ENCODE results near the gene AMZ1.
A peak's percentile ranks its signal among the peaks of the same experiment; 100 is the strongest.

AMZ1 gene

GRCh38 chr7:2687881-2688318 lies at the start of gene AMZ1:
AMZ1 (plus strand) TSS chr7:2688202; CDS start chr7:2700452, 12,250 bp downstream.
- FAIRE-seq (no peak), DNase-seq (ENCODE audit: insufficient read length, low spot score) (no peak)
- no peak for TF ChIP-seq POLR2A (IDR thresholded peaks at IDR 0.05; ENCODE audit: low read depth, low read length)

GRCh38 chr7:2638224-2638991 lies 49.6 kb upstream of the AMZ1 start:
- DNase-seq (ENCODE audit: insufficient read length, low spot score) (no peak), FAIRE-seq (no peak)
- TF ChIP-seq POLR2A (IDR thresholded peaks at IDR 0.05; ENCODE audit: low read depth, low read length) = 0 out of 2 replicates have a peak, but pooled peaks have one; percentile 2

GRCh38 chr7:2639181-2639681 lies 48.8 kb upstream of the AMZ1 start:
- FAIRE-seq (no peak), DNase-seq (ENCODE audit: insufficient read length, low spot score) (no peak)
- no peak for TF ChIP-seq POLR2A (IDR thresholded peaks at IDR 0.05; ENCODE audit: low read depth, low read length)

DNA sequence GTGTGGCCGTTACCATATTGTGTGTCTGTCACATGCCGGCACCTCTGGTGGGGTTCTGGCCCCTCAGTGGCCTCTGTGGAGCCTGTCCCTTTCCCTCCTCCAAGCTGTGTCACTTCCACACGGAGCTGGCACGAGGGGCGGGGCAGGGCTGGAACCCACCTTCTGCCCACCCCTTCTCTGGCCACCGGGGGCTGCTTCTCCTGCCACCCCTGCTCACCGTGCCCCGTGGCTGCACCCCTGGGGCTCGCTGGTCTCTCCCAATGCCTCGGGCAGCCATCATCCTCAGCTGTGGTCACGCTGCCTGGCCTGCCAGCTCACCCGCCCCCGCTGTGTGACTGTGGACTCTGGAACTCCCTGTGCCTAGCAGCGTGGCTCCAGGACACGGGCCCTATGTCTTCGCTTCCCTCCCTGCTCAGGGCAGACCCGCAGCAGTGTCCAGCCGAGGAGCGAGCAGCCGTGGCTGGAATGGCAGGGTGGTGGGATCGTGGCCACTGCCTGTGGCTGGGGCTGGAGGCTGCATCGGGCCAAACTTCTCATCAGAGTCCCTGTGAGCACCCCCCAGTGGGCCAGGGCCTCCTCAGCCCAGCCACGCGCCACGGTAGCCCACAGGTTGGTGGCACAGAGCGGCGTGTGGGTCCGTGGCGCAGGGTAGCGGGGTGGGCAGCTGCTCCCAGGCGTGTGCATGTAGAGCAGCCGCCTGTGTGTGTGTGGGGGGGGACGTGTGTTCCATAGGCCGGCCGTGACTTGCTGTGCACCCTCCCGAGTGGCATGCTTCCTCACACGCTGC lies 48.1 kb upstream of the AMZ1 start:
- no peak for DNase-seq (ENCODE audit: insufficient read length, low spot score)
- no peak for TF ChIP-seq POLR2A (IDR thresholded peaks at IDR 0.05; ENCODE audit: low read depth, low read length)
- FAIRE-seq = no peak

DNA sequence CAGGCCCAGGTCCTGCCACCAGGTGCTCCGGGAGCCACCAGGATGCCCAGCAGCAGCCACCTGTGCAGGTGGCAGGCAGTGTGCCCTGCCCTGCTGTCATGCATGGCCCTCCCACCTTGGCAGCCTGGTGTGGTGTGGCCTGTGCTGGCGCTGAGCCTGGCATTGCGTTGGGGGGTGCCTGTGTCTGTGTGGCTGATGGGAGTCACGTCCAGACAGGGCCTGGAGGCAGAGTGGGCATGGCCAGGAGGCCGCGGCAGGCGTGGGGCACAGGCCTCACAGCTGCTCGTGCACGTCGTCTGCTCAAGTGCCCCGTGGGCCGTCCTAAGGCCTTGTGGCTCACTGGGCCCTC lies 47.5 kb upstream of the AMZ1 start:
- FAIRE-seq = no peak
- 0 out of 2 replicates have a peak, but pooled peaks have one; percentile 1 for TF ChIP-seq POLR2A (IDR thresholded peaks at IDR 0.05; ENCODE audit: low read depth, low read length)
- DNase-seq (ENCODE audit: insufficient read length, low spot score) = no peak

DNA sequence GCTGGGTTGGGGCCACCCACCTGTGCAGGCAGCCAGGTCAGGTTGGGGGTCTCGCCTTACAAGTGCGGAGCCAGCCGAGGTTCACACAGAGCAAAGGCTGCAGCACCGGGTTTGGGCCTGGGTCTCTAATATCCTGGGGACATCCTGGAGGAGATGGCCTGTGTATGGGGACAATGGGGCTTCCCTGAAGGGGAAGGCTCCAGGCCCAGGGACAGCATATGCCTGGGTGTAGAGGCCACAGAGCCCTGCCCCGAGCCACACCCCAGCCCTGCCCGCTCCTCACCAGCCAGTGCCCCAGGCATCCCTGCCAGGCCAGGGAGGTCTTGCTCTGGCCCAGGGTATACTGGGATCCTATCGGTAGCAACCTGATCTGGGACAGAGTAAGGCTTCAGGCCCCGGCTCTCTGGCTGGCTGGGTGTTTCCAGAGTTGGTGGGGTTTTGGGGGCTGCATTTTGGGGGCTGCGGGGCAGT lies 47.1 kb upstream of the AMZ1 start:
- DNase-seq (ENCODE audit: insufficient read length, low spot score) (peak; percentile 76), FAIRE-seq (no peak)
- TF ChIP-seq POLR2A (IDR thresholded peaks at IDR 0.05; ENCODE audit: low read depth, low read length) = no peak

- DNase-seq (ENCODE audit: insufficient read length, low spot score) (peak; percentile 91), FAIRE-seq (no peak)
- peak; percentile 30; the same call in 1 of the 2 replicates for TF ChIP-seq POLR2A (IDR thresholded peaks at IDR 0.05; ENCODE audit: low read depth, low read length)
Measured at GRCh38 chr7:2641406-2642393, 46.3 kb upstream of the AMZ1 start.

- FAIRE-seq (no peak), DNase-seq (ENCODE audit: insufficient read length, low spot score) (no peak)
- no peak for TF ChIP-seq POLR2A (IDR thresholded peaks at IDR 0.05; ENCODE audit: low read depth, low read length)
Measured at GRCh38 chr7:2643386-2644219, 44.4 kb upstream of the AMZ1 start.

- DNase-seq (ENCODE audit: insufficient read length, low spot score) (no peak), FAIRE-seq (no peak)
- no peak for TF ChIP-seq POLR2A (IDR thresholded peaks at IDR 0.05; ENCODE audit: low read depth, low read length)
Measured at GRCh38 chr7:2644220-2644561, 43.8 kb upstream of the AMZ1 start.

GRCh38 chr7:2644562-2645273 lies 43.3 kb upstream of the AMZ1 start:
- DNase-seq (ENCODE audit: insufficient read length, low spot score) = no peak
- FAIRE-seq = no peak
- 0 out of 2 replicates have a peak, but pooled peaks have one; percentile 15 for TF ChIP-seq POLR2A (IDR thresholded peaks at IDR 0.05; ENCODE audit: low read depth, low read length)

GRCh38 chr7:2645274-2645868 lies 42.6 kb upstream of the AMZ1 start:
- FAIRE-seq (no peak), DNase-seq (ENCODE audit: insufficient read length, low spot score) (no peak)
- no peak for TF ChIP-seq POLR2A (IDR thresholded peaks at IDR 0.05; ENCODE audit: low read depth, low read length)

DNA sequence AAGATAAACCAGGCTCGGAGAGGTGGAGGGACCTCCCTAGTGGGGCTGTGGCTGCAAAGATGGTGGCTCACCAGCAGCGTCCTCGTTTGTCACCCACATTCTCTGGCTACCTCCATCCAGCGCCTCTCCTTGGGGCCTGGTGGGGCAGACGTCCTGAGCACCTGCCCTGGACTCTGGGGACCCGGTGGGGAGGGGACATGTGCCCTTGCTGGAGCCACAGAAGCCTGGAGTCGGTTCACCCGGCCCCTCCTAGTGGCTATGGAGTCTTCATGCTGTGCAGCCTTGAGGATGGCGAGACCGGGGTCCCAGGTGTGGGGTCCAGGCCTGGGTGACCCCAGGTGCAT lies 41.7 kb upstream of the AMZ1 start:
- DNase-seq (ENCODE audit: insufficient read length, low spot score) = no peak
- FAIRE-seq = no peak
- TF ChIP-seq POLR2A (IDR thresholded peaks at IDR 0.05; ENCODE audit: low read depth, low read length) = no peak
